GOT3 (cell line): ENCODE results near the gene ITGAV.

ENCODE experiments used
- DNase-seq: peaks from one replicate; lab custom pipeline; 2025; ENCODE audit warnings: mixed read lengths; lab: John Stamatoyannopoulos, UW

ITGAV gene

GRCh38 chr2:186718122-186718521 lies 128.3 kb downstream of the ITGAV start:
- DNase-seq, result no peak

GRCh38 chr2:186718903-186719302 lies 129.0 kb downstream of the ITGAV start:
- no peak for DNase-seq

GRCh38 chr2:186721956-186722355 lies 132.1 kb downstream of the ITGAV start:
- no peak for DNase-seq

GRCh38 chr2:186724736-186725135 lies 134.9 kb downstream of the ITGAV start:
- no peak for DNase-seq

GRCh38 chr2:186725783-186726182 lies 135.9 kb downstream of the ITGAV start:
- no peak for DNase-seq

GRCh38 chr2:186726938-186727337 lies 137.1 kb downstream of the ITGAV start:
- DNase-seq, result no peak

GRCh38 chr2:186728631-186729030 lies 138.8 kb downstream of the ITGAV start:
- DNase-seq, result no peak
